ENCODE results near the gene COX18.
A peak's percentile ranks its signal among the peaks of the same experiment; 100 is the strongest.

The COX18 gene, protein sequence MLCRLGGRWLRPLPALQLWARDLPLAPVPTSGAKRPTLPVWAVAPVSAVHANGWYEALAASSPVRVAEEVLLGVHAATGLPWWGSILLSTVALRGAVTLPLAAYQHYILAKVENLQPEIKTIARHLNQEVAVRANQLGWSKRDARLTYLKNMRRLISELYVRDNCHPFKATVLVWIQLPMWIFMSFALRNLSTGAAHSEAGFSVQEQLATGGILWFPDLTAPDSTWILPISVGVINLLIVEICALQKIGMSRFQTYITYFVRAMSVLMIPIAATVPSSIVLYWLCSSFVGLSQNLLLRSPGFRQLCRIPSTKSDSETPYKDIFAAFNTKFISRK

DNA sequence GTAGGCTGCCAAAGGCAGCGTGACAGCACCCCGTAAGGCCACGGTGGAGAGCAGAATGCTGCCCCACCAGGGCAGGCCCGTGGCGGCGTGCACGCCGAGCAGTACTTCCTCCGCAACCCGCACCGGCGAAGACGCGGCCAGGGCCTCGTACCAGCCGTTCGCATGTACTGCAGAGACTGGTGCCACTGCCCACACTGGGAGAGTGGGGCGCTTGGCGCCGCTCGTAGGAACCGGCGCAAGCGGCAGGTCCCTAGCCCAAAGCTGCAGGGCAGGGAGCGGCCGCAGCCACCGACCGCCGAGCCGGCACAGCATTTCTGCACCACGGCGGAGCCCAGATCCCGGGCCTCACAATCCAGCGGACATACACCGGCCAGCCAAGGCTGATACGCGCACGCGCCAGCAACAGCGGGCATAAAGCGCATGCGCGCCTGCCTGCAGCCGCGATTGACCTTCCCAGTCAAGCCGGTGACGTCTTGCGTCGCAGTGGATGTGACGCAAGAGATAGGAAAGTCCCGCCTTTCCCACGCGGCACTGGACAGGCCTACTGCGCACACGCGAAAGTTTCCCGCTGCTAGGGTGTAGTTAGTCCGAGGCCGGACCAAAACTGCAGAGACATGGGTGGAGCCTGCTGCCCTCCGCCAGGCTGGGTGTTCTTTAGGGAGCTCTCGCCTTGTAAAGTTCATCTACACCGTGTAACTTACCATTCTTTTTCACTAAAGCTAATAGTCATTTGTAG is at the start of gene COX18:
COX18 (minus strand) TSS at position 379 of the 736 bp plus-strand sequence; CDS start at position 312, 67 bp downstream.
- DNase-seq, result peak; percentile 99

DNA sequence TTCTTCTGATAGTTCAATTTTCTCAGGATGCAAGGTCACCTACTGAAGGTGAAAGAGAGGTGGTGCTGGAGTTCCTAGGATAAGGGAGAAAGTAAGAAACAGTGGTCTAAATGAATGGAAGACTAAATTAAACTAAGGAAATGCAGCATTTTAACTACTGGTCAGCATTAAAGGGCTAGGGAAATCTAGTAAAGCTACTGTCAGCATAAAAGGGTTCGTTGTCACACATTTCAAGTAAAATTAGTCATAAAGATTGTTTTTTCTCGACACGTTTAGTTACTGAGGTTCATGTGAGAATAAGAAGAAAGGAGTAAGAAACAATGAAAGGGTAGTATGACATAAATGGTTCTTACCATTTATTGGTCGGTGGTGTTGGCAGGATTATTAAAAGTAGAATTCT is 40.0 kb upstream of the COX18 start:
- DNase-seq, result no peak

DNA sequence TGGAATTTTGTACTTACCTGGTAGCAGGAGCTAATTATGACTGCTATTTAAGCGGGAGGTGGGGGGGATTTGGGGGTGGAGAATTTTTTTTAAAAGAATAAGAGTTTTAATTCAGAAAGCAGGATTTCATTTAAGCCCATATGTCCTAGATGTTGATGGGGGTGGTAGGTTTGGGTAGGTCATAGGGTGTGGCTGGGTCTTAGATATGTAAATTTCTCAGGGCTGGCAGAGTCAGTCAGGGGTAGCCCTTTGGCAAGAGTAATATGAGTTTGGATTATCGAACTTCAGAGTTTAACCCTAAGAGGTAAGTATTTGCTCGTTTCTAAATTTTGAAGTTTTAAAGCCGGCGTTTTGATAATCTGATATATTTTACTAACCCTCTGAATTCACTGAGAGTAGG is 35.2 kb upstream of the COX18 start:
- no peak for DNase-seq

DNA sequence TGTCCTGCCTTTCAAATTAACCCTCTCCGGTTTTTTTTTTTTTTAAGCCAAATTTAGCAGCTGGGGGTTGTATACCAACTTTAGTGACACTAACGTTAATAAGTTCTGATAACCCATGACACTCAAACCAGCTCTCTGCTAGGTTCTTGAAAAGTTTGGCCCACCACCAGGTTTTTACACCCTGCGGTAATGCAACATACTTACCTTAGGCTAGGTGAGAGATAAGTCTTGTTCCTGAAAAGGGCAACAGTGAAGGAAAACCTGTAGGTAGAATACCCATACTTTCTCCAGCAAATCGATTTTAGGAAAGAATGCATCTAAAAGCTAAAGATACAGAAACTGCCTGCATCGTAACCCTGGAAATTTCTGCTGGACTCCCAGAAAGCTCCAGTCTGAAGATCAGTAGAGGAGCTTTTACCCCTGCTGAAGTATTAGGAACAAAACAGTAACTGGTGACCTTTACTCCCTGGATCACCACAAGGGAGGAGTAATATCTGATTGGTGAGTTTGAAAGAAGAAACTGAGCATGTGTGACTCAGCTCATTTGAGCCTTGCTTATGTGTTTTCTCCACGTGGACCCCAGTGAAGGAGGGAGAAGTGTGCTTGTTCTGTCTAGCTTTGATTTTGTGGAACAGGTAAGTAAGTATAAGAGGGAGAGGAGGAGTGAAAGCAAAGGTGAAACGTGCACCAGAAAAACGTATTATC is 34.4 kb upstream of the COX18 start:
- DNase-seq, result no peak

DNA sequence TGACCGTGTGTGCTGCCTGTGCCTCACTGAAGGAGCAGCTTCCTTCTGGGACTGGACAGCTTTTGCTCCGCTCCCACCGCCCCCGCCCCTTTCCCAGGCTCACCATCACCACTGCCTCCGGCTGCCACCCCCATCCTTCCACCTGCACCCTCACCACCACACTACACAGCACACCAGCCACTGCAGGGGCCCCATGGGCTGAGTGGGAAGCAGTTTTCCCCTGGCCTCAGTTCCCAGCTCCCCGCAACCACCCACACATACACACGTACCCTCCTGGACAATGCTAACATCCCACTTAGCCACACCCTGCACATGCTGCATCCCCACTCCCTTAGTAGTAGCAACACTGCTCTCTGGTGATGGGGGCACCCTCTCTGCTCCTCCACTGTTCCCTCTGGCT is 29.6 kb upstream of the COX18 start:
- peak; percentile 16 for DNase-seq

DNA sequence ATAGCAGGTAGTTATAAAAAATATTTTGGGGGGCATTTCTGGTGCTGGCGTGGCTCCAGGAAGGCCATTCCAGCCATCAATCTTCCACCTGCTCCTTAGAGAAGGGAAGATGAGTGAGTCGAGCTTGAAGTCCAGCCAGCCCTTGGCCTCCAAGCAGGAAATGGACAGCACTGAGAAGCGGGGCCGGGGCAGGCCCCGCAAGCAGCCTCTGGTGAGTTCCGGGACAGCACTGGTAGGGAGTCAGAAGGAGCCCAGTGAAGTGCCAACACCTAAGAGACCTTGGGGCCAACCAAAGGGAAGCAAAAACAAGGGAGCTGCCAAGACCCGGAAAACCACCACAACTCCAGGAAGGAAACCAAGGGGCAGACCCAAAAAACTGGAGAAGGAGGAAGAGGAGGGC is 29.2 kb upstream of the COX18 start:
- DNase-seq, result peak; percentile 14

DNA sequence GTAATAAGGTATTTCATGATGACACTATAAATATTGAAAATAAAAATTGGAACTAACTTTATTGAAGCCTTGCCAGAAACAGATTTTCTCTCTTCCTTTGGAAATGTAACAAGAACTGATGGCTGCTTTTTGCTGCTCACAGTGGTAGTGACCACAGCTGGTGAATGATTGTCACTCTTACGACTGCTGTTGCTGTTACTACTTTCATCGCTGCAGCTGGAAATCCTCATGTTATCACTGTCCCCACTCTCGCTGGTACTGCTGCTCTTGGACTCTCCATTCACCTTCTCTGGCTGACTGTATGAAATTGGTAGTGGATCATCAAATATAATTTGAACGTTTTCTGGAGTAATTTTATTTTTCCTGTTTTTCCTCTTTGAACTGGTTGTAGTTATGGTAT is 28.5 kb upstream of the COX18 start:
- DNase-seq, result no peak

DNA sequence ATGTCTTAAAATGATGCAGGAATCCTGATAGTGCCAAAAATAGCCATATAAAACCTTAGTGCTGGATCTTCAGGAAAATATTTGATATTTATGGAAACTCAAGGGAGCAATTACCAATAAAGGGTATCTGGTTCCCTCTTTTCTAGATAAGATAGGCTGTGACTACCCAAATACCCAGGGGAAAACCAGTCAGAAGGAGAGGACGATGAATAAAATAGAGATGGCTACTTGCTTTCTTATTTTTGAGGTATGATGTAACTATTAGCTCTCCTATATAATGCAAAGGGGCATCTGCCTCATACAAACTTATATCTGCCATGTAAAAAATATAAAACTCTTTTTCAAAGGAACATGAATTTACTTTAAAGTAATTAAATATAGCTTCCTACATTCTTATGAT is 23.4 kb upstream of the COX18 start:
- no peak for DNase-seq

DNA sequence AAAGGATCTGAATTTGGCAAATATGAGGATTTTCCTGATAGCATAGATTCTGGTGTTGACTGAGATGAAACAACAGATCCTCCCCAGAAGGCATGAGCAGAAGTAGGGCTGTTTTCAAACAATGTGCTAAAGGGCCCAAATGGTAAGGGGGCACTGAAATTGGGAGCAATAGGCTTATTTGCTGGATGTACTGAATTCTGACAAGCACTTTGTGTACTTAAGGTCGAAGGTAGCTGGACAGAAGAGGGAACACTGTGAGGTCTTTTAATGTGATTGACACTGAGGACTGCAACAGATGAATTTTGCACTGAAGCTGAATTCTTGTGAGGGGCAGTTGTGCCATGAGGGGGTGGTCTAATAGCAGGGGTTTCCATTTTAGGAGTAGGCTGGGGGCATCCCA is 21.2 kb upstream of the COX18 start:
- DNase-seq, result no peak

DNA sequence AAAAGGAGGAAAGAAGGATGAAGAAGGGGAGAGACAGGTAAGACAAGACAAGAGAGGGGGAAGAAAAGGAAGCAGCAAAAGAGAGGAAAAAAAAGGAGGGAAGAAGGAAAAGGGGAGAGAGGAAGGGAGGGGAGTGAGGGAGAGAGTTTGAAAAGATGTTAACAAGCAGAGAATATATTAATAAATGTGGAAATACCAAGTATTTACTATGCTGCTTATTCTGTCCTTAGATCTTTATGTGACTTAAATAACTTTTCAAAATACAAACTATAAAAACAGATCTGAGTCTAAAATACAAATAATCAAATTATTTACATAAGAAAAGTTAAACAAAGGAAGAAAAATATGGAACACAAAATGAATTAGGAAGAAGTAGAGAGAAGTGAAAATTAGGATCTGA is 18.4 kb upstream of the COX18 start:
- DNase-seq, result no peak

DNA sequence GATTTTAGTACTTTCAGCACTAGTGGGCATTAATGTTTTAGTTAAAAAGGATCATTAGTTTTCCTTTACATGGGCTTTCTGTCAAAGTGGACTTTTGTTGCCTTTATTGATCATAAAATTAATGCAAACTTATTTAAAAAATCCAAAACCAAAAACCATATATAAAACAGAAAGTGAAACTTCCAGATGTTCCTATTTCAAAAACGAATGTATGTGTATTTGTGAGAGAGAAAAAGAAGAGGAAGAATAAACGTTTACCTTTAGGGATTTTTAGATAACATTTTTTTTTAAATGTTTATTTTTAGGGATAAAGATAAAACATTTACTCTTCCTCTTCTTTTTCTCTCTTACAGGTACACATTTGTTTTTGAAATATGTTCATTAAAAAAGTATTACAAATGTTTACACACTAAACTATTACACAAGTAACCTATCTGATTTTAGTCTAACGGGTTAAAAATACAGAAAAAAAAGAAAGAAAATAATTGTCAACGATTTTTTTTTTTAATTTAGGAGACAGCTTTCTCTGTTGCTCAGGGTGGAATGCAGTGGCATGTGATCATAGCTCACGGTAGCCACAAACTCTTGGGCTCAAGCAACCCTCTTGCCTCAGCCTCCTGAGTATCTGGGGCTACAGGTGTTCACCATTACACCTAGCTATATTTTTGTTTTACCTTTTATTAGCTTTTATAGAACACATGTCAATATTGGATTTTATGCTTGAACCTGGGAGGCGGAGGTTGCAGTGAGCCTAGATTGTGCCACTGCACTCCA is 16.8 kb upstream of the COX18 start:
- no peak for DNase-seq

DNA sequence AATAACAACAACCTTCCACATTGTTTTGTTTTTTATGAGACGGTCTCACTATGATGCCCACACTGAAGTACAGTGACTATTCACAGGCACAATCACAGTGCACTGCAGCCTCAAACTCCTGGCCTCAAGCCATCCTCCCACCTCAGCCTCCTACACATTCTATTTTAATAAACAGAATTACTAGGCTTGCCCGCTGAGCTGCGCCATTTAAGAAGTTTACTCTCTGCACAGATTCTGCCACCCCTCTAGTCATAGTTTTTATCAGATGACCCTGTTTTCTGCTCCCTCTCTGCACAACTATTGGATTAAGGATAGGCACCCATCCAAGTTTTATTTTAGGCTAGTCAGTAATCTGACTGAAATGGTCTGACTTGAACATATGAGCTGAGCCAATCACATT is 11.3 kb upstream of the COX18 start:
- DNase-seq, result no peak

DNA sequence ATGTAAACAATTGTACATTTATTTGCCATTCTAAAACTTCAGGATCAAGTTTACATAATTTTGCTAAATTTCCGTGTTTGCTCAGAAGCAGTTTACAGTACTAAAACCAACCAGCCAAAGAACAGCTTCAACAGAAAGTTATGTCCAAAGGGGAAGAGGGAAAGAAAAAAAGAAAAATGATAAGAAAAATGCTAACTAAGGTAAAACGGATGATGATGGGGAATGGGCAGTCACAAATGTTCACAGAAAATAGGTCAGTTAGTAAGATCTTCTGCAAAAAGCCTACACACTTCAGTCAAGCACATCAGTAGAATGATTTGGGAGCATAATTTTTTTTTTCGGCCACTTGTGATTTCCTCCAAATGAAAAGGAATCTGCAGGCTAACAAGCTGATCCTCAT is 6.3 kb upstream of the COX18 start:
- no peak for DNase-seq

DNA sequence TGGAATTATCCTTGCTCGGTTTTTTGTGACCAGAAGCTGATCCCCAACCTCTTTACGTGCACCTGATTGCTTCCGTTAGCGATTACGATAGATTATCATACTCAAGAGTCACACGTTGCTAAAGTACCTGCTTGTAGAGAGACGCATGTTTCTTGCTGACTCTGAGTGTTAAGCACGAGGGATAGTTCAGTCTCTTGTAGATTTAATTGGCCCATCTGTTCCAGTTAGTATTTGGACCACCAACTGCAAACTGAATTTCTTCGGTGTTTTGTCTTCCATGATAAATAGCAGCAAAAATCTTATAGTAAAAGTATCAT is 516 bp upstream of the COX18 start:
- no peak for DNase-seq

DNA sequence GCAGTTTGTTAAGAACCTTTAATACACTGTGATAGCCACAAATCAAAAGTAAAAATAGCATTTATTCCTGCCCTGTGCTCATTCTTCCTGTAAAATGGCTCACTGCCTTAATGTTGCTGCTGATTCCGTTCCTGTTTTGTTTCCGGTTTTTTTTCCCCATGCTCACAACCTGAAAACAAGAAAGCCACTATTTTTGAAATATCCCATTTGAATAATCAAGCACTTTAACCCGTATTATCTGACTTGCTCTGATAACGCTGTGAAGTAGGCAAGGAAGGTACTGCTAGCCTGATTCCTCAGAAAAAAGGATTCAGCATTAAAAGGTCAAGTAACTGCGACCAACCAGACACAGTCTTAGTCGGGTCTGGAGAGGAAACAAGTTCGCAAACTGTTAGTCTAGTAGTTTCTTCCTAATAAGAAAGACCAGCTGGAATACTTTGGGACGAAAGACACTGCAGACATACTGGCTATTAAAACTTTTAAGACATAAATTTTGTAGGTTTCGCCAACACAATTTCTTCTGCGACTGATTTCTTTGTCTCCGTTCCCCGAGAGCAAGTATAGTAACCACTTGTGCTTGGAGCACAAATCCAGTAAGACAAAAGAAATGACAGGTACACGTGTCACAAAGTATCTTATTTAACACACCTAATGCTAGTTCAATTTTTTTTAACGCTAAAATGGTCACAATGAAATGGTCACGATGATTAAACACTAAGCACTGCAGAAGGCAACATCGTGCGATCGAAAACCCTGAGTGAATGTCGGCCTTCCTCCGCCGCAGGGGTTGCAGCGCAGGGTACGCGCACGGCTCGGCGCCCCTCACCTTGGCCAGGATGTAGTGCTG is 802 bp downstream of the COX18 start:
- DNase-seq, result no peak

DNA sequence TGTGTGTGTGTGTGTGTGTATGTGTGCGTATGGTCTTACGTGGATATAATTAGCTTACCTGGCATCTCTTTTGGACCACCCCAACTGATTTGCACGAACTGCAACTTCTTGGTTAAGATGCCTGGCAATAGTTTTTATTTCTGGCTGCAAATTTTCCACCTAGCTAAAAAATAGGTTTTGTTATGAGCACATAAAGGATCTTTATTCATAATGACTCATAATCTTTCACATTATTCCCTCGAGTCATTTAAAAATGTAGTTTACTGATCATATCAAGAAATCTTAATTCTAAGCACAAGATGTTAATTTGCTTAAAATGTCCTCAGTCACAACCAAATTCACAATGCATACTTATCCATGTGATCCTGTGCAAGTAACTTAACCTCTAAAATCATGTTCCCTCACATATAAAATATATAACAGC is 1.5 kb downstream of the COX18 start:
- DNase-seq, result no peak

DNA sequence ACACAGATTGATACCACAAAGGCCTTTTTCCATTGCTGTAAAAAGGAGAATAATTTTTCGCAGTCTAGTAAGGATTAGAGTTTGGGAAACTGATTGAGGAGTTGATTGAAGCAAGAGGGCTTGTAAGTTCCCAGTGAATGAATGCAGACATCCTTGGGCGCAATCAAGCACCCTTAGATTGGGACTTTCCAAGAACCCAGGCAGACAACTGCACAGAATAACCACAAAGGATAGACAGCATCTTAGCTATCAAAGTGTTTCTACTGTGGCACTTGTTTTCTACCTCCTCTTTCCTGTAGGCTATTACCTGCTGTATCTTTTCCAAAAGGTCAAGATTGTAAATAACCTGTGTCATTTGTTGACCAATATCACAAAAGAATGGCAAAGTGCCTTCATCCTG is 2.6 kb downstream of the COX18 start:
- DNase-seq, result no peak

DNA sequence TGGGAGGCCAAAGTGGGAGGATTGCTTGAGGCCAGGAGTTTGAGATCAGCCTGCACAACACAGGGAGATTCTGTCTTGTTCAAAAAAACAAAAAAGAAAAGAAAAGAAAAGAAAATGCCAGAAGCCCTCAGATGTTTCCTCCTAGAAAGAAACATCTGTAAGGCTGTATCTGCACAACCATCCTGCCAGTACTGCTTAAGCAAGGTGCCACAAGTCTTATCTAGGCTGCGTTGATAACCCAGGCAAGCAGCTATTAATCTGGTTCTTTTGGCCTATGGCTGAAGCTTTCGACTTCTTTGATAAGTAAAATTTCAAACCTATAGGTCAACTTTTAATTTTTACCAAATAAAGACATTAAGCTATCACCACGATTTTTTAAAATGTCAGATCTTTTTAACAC is 3.1 kb downstream of the COX18 start:
- no peak for DNase-seq

DNA sequence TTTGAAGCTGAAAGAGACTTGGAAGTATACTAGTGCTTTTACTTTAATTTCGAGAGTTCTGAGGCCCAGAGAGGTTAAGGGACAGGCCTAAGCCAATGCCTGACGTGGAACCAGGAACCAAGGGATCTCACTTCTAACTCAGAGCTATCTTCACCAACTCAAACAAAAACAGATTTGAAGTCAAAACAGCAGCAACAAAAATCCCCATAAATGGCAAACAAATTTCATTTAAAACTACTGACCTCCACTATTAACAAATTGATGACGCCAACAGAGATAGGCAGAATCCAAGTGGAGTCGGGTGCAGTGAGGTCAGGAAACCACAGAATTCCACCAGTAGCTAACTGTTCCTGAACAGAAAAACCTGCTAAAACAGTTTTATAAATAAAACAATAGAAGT is 5.0 kb downstream of the COX18 start:
- no peak for DNase-seq

DNA sequence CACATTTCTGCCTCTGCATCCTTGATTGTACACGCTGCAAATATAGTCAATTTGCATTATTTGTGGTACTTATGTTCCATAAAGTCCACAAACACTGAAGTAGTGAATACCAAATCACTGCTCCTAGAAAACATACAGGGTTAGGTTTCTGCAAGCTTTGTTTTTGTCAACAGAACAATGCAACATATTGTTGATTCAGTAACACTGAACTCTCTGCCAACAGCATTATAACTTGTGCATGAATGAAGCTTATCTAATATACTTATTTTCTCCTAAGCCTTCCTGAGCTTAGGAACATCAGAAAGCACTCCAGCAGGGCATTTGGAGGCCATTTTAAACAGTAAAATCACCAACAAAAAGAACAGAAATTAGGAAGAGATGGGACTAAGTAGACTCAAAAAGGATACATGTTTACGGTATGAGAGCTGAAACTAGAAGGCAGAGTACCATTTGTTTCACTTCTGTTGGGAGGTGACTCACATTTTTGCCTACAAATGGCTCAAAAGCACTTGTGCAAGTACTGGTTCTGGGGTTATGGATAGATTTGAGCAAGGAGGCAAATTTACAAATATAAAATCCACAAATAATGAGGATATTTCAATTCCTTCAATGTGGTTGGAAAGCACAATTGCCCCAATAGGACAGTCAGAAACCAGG is 14.1 kb downstream of the COX18 start:
- DNase-seq, result no peak

DNA sequence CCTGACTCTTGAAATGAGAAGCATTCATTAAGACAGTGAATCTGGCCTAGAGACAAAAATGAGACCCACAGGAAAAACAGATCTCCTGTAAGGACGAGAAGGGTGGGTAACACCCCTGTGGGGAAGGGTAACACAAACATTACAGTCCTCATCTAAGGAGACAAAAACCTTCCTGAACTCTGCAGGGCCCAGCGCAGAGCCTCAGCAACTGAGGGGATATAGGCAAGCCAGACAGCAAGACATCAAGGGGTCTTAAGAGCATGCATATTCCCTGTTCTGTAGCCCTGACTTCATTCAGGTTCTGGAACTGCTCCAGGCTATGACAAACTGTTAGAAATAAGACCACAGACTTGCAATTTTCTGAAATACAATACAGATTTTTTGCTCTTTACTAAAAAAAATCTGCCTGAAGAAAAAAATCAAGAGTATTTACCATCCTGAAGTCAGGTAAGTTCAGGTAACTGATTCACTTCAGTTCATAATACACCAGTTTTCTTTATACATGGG is 15.5 kb downstream of the COX18 start:
- no peak for DNase-seq

DNA sequence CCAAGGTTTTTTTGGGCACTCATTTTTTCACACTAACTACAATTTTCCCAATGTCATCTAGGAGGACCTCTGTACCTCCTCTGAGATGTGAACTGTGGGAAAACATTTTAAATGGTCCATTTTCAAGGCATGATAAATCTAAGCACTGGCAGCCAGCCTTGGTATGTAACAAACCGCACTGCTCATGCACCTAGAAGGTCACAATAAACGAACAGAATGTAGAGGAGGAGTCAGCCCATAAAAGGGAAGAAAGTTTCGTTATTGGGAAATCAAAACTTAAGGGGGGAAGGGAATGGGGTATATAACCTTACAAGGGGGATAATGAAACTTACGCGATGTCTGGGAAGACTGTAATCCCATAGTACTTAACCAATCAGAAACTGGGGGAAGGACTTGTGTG is 16.4 kb downstream of the COX18 start:
- no peak for DNase-seq

Measured in right hindlimb (tissue), 1 donor.